Stimulated activated CD8-positive, alpha-beta memory T cell treated with anti-CD3 and anti-CD28 coated beads, Interleukin-4, amount 100 ng/mL, for 48 hours (primary cell): ENCODE results near the gene AGPS.
"Not testable (repeated sequence)": the region's sequence is repeated elsewhere in the genome, so short reads cannot be mapped to it uniquely, and the experiment has no call there.

ENCODE experiments used
- DNase-seq: peaks from one replicate; pipeline ENCODE4 v3.0.0-alpha.2; 2020

The AGPS gene

GRCh38 chr2:177532567-177532966 is 140.0 kb downstream of the AGPS start:
- DNase-seq: no peak

DNA sequence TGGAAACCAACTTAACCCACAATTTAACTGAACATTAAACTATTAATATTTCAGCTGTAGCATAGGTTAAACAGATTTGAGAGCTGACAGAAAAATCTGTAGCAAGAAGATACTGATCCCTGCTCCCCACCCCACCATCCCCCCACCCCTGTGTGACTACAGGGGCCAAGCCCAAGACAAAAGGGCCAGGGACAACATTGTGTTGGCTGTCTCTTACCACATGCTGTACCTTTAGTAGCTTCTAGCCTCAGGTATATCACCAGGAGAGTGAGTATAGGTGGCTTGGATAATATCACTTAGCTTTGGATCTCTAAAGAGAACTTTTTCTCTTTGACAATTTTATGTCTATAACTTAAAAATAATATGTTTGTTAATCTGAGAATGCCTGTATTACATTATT is 140.7 kb downstream of the AGPS start:
- DNase-seq: no peak

GRCh38 chr2:177535000-177535399 is 142.4 kb downstream of the AGPS start:
- DNase-seq: no peak

- no peak for DNase-seq
Measured at GRCh38 chr2:177535958-177536504, 143.5 kb downstream of the AGPS start.

GRCh38 chr2:177537213-177537612 is 144.6 kb downstream of the AGPS start:
- DNase-seq: no peak

DNA sequence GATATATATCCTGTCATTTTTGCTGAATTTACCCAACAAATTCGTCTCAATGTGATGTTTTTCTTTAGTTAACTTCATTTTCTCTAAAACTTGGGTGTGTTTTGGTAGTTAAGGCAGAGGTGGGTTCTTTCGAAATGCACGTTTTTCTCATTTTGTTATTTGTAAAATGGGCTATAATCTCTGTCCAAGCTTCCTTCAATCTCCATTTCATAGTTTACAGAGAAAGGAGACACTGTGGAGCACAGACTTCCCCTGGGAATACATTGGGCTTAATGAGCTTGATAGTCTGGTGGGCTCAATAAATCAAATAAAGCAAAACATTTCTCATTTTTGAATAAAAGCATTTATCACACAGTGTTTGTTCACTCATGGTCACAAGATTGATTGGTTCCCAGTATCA is 145.1 kb downstream of the AGPS start:
- no peak for DNase-seq

- no peak for DNase-seq
Measured at GRCh38 chr2:177538323-177538722, 145.8 kb downstream of the AGPS start.

DNA sequence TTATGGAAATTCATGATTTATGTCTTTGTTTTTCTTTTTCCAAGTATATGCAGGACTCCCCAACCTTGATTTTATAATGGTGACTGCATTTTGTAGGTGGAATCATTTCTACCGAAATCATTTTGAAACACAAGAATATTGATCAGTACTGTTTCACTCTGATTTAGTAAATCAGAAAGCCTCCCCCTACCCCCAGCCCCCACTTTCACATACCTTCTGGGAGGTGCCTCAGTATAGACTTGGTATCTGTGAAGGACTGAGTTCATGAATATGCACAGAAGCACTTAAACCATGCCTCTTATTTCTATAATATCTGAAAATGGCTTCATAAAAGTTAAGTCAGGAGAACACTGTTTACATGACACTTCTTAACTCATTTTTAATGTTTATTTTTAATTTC is 147.7 kb downstream of the AGPS start:
- no peak for DNase-seq

DNA sequence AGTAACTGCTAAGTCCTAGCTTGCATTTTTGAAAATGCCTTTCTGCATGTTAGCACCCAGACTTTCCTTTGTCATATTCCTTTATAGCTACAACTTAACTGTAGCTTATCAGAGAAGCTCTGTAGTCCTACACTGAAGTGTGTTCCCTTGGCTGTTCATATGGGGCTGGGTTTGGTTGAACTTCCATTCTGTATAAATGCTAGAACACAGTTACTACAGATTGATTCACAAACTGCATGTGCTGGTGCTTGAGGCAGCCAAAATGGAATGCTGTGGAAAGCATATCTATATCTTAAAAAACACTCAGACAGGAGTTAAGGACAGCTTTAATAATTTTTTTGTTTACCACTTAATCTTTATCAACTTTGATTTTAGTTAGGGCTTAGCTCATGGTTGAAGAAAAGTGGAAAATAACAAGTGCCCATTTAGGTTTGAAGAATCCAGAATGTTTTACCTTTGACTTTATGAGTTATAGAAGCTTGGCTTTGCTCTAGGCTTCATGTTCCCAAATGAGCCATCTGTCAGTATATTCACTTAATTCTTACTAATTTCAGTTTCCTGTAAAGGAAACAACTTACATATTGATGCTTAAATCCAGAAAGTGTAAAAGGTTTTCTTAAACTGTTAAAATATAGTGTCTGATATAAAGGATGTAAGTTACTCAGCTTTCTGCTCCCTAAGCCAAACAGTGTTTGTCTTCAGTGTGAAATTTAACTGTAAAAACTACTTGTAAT is 148.9 kb downstream of the AGPS start:
- DNase-seq: no peak

DNA sequence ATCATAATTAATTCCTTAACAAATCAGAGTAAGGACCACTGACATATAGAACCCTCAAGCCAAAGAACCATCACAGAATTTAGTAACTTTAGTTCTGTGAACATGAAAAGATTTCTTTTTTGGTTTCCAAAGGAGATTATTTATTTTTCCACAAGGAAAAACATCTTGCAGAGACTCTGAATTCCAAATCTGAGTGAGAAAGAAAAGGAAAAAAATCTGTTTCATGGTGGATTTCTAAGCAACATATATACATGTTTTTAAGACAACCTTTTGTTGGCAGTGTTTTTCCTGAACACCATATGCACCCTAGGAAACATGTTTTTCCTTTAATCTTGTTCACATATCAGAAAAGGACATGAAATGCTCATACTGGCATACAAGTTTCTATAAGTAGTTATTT is 149.8 kb downstream of the AGPS start:
- DNase-seq: no peak

GRCh38 chr2:177543007-177543760 is 150.6 kb downstream of the AGPS start:
- no peak for DNase-seq

GRCh38 chr2:177545143-177545542 is 152.6 kb downstream of the AGPS start:
- no peak for DNase-seq

GRCh38 chr2:177545981-177546585 is 153.5 kb downstream of the AGPS start:
- DNase-seq: no peak

GRCh38 chr2:177547122-177547521 is 154.5 kb downstream of the AGPS start:
- DNase-seq: no peak

DNA sequence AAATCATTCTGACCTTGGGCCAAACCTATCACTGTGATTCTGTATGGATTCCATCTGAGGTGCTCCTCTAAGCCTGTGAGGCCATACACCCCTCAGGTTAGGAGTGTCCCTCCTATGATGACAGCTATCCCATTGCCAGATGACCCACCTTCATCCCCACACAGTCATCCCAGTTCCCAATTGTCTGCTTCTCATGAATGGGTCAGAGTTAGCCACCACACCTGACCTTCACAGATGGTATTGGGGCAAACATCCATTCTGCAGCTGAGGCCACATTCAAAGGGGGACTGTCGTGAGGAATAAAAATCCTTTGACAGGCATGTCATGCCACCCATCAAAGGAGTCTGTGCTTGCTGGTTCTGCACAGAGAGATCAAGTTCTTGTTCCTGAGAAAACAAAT is 155.2 kb downstream of the AGPS start:
- DNase-seq: no peak

GRCh38 chr2:177548636-177549035 is 156.1 kb downstream of the AGPS start:
- no peak for DNase-seq

GRCh38 chr2:177549171-177549570 is 156.6 kb downstream of the AGPS start:
- DNase-seq: no peak

DNA sequence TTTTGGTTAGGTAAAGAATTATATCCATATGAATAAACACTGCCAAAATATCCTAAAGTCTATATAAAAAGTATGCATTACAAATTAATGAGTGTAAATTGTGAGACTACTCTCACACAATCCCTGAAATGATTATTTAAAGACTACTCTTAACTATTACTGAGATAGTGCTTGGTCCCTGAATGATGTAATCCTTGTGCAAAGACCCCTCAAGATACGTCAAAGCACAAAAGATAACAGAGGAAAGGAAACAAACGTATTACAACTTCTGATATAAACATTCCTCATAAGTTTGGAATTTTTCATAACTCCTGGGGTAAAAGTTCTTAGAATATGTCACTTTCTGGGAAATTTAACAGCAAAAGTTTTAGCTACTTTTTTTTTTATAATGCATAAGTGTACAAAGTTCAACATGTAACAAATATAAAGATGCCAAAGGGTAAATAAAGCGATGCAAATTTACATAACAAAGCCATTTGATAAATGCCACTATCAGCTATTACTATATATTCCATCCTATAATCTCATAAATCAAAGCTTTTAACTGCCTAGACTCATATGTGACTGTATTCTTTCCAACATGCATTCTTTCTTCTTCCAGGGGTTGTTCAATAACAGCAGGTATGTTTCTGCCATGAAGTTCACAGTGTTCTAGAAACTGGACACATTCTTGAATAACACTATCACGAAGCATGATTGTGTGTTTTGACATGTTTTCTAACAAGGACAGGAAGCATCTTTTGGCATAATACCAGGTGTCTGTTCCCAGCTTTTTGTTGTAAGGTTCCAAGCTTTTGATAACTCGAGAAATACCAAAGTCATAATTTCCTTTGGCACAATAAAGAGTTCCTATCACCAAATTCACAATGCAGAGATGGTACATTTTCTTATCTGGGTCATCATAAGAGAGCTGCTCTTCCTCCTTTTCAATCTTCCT is 158.0 kb downstream of the AGPS start:
- DNase-seq: no peak

DNA sequence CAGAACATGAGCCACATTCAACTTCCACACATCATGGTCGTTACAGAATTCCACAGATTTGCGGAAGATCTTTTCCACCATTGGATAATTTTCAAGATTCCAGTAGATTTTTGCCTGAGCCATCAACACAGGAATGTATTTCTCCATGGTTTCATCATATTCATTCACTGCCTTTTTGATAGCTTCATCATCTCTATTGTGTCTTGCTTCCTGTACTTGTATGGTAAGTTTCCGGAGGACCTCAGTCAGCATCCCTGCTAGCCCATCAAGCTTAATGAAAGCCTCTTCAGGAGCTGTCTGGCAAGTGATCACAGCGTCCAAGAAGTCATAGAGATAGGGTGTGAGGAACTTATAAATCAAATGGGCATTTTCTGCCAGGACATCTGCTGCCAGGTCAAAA is 158.8 kb downstream of the AGPS start:
- DNase-seq: not testable (repeated sequence)

DNA sequence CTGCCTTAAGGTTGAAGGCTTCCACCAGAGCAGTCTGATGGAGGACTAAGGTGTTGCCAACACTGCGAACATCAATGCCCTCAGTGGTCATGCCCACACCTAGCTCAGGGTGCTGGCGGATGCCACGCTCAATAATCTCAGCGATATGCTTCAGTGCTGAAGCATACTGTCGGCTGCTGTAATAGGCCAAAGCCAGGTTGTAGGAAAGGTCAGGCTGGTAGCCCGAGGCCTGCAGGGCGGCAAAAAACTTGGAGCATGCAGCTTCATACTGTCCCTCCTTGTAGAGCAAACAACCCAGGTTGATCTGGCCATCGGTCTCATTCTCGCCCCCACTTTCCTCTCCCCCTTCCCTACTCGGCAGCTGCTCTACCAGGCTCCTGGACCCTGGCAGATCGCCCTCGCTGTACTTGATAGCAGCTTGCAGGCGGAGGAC is 159.4 kb downstream of the AGPS start:
- no peak for DNase-seq

- DNase-seq: peak; percentile 88
Measured at GRCh38 chr2:177552422-177553175, 160.0 kb downstream of the AGPS start.
